Measurements from ENCODE around the gene ADAT3.

Gene ADAT3

DNA sequence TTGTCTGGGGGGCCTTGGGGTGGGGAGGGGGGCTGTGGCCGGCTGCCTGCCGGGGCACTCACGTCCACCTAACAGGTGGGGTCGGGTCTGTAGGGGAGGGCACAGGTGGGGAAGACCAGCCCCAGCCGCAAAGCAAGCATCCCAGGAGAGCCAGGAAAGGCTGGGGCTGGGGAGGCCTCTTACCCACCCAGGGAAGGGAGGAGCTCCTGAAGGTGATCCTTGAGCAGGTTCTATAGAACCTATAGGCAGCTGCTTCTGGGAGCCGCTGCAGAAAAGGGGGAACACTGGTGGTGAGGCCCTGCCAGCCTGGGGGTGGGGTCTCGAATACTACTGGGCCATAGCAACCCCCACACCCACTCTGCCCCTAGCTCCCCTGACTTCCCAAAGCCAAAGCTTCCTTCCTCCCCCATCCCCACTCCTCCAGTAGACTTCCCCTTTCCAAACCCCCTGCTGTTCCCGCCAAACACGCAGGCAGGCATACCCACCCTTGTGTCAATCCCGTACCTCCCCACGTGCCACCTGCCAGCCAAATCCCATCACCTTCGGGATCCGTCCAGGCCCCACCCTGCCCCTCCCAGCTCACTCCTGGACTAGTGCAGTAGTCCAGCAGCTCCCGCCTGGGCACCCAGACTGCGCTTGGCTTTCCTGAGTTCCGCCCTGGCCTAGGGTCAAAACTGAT lies 47.4 kb upstream of the ADAT3 start:
- peak overlapping the region; percentile 49 for H3K4me3 ChIP-seq (ENCODE audit: low read depth, low read length)
- TF ChIP-seq MYC (IDR thresholded peaks at IDR 0.05; ENCODE audit: low read depth, low read length) (peak; percentile 25; the same call in 1 of the 2 replicates), POLR2A (IDR thresholded peaks at IDR 0.05; ENCODE audit: extremely low read depth, insufficient read length) (no peak)
- TF ChIP-seq, protein P1, sequence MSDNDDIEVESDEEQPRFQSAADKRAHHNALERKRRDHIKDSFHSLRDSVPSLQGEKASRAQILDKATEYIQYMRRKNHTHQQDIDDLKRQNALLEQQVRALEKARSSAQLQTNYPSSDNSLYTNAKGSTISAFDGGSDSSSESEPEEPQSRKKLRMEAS (IDR thresholded peaks at IDR 0.05; ENCODE audit: low read depth, low read length), result peak; percentile 66
- TF ChIP-seq, protein P2, sequence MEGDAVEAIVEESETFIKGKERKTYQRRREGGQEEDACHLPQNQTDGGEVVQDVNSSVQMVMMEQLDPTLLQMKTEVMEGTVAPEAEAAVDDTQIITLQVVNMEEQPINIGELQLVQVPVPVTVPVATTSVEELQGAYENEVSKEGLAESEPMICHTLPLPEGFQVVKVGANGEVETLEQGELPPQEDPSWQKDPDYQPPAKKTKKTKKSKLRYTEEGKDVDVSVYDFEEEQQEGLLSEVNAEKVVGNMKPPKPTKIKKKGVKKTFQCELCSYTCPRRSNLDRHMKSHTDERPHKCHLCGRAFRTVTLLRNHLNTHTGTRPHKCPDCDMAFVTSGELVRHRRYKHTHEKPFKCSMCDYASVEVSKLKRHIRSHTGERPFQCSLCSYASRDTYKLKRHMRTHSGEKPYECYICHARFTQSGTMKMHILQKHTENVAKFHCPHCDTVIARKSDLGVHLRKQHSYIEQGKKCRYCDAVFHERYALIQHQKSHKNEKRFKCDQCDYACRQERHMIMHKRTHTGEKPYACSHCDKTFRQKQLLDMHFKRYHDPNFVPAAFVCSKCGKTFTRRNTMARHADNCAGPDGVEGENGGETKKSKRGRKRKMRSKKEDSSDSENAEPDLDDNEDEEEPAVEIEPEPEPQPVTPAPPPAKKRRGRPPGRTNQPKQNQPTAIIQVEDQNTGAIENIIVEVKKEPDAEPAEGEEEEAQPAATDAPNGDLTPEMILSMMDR (IDR thresholded peaks at IDR 0.05; ENCODE audit: low read depth, low read length), result no peak

DNA sequence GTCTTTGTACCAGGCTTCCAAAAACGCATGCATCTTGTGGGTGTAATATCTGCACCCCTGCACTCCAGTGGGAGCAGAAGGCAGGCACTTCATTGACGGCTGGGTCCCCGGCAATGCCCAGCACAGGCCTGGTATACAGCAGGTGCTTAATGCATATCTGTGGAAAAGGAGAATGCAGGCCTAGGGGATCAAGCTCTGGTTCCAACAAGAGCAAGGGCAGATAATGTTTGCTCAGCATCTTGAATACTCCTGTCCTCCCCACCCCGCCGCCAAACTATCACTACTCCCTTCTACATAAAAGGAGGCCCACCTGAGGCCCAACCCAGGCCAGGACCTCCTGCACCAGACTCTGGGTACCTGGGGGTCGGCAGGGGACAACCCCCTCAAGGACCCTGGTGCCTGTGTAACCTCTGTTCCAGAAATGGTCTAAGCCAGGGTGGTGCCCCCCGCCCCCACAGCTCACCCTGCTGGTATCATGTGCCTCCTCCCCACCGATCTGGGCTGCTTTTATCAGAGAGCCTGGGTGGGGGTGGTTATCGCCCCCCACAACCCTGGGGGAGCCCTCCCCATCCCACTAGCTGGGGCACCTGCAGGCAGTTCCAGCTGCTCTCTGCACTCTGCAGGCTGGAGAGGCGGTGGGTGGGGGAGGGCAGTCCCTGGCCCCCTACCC lies 46.7 kb upstream of the ADAT3 start:
- DNase-seq (ENCODE audit: low read depth), result no peak
- TF ChIP-seq, protein P2 (IDR thresholded peaks at IDR 0.05; ENCODE audit: low read depth, low read length), result no peak
- no peak for TF ChIP-seq MYC (IDR thresholded peaks at IDR 0.05; ENCODE audit: low read depth, low read length)
- TF ChIP-seq, protein P1 (IDR thresholded peaks at IDR 0.05; ENCODE audit: low read depth, low read length), result no peak
- TF ChIP-seq POLR2A (IDR thresholded peaks at IDR 0.05; ENCODE audit: extremely low read depth, insufficient read length), result no peak
- peak overlapping the region; percentile 49 for H3K4me3 ChIP-seq (ENCODE audit: low read depth, low read length)

More for the DNA sequence above, 47.4 kb upstream of the ADAT3 start:
- DNase-seq (ENCODE audit: low read depth), result peak; percentile 84

DNA sequence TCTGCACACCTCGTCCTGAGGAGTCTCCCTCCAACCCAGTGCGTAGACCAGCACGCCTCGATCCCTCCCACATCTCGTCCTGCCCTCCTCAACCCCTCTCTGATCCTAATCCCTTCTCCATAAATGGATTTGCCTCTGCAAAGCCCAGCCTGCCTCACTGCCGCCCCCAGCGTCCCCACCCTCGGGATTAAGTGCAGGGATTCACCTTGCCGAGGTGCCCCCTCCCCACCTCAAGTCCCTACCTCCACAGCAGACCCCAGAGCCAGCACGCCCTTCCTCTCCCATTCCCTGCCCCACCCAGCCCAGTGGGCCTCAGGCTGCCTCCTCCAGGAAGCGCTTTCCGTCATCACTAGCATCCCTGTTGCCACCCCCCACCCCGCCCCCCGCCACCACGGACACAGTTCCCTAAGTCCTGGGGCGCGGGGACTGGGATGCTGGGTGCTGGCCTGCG lies 45.8 kb upstream of the ADAT3 start:
- no peak for DNase-seq (ENCODE audit: low read depth)
- TF ChIP-seq POLR2A (IDR thresholded peaks at IDR 0.05; ENCODE audit: extremely low read depth, insufficient read length), result no peak
- TF ChIP-seq, protein P2 (IDR thresholded peaks at IDR 0.05; ENCODE audit: low read depth, low read length), result no peak
- TF ChIP-seq MYC (IDR thresholded peaks at IDR 0.05; ENCODE audit: low read depth, low read length), result no peak
- TF ChIP-seq, protein P1 (IDR thresholded peaks at IDR 0.05; ENCODE audit: low read depth, low read length), result no peak
- H3K4me3 ChIP-seq (ENCODE audit: low read depth, low read length), result no peak overlapping the region

DNA sequence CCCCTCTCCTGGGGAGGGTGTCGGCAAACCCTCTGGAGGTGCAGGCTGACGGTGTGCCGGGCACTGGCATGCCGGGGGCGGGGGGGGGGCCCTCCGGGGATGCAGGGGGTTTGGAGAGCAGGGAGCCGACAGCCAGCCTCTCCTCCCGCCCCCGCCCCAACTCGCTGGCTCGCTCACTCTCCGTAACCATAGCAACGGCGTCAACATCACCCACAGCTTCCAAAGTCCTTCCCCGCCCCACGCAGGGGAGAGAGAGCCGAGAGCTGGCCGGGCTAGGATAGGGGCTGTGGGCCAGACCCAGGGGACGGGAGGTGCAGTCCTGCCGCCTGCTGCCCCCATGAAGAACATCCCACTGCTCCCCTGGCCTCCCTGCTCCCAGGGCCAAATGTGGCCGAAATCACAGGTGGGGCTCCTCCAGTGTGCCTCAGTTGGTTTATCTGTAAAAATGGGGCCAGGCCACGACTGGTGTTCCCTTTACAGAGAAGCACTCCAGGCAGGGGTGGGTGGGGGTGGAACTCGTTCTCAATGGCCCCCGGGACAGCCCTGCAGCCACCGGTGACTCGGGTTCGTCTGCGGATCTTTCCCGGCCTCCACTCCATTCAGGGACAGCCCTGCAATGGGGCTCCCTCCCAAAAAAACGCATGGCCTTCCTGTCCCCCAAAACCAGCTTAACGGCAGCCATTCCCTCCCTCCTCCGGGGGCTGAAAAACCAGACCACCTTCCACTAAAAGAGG lies 45.0 kb upstream of the ADAT3 start:
- DNase-seq (ENCODE audit: low read depth), result peak; percentile 68
- TF ChIP-seq, protein P1 (IDR thresholded peaks at IDR 0.05; ENCODE audit: low read depth, low read length), result no peak
- no peak for TF ChIP-seq MYC (IDR thresholded peaks at IDR 0.05; ENCODE audit: low read depth, low read length)
- H3K4me3 ChIP-seq (ENCODE audit: low read depth, low read length), result peak overlapping the region; percentile 77

DNA sequence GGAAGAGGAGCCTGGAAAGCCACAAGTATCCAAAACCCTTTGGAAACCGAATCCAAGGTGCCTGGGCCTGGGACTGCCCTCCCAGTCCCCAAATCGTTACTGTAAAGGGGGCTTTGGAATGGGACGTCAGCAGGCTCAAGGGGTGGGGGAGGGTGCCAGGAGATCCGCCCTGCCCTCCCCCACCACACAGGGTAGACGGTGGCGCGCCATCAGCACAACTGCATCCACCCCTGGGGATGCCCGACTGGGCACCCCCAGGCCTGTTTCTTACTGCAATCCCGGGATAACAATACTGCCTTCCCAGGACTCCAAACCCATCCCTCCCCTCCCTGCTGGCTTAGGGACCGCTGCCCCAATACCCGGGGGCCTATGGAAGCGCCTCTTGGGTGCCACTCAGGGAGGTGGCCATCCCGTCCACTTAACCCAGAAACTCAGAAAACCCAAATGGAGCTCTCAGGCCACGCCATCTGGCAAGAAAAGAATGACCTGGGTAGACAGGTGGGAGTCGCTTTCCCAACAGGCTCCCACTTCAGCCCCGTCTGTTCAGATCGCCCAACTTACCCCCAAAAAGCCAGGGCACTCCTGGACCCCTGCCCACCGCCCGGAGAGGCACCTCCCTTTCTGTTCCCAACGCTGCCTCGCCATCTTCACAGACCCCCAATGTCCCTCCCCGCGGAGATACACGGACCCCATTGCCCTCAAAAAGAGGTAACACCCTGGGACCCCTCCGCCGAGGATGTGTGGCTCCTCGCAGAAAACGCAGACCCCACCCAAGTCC lies 44.2 kb upstream of the ADAT3 start:
- H3K4me3 ChIP-seq (ENCODE audit: low read depth, low read length), result peak overlapping the region; percentile 77
- DNase-seq (ENCODE audit: low read depth), result no peak
- no peak for TF ChIP-seq POLR2A (IDR thresholded peaks at IDR 0.05; ENCODE audit: extremely low read depth, insufficient read length)
- TF ChIP-seq, protein P1 (IDR thresholded peaks at IDR 0.05; ENCODE audit: low read depth, low read length), result no peak
- no peak for TF ChIP-seq MYC (IDR thresholded peaks at IDR 0.05; ENCODE audit: low read depth, low read length)
- TF ChIP-seq, protein P2 (IDR thresholded peaks at IDR 0.05; ENCODE audit: low read depth, low read length), result no peak

Measured in NB4 (cell line).